AG04450 (cell line): ENCODE measurements around the gene FBLN7. TPM values are rescaled to one million over a fixed set of nuclear protein-coding genes. Genes with fewer than 3 reads are reported as not detected.
"Not testable (repeated sequence)": the region's sequence is repeated elsewhere in the genome, so short reads cannot be mapped to it uniquely, and the experiment has no call there.

ENCODE experiments used
- CTCF ChIA-PET: fragments of 300-600, 350-600 bp; formaldehyde crosslinking; extraction: SDS; loops from one replicate; lab custom pipeline; 2022; ENCODE audit warnings: antibody characterized with exemption, inconsistent platforms; lab: Charles Lee
- POLR2A ChIA-PET: fragments of 350-600 bp; formaldehyde crosslinking; extraction: SDS; loops from one replicate; lab custom pipeline; 2021; ENCODE audit warnings: antibody characterized with exemption, inconsistent platforms; lab: Yijun Ruan, JAX
- DNase-seq: peaks from one replicate; pipeline ENCODE4 v3.0.0-alpha.2; 2011; ENCODE audit warnings: low read depth, low spot score
- H3K27ac ChIP-seq: one replicate; pipeline ENCODE4 v1.5.1; 2012; ENCODE audit warnings: low read depth, low read length, control low read depth
- H3K27me3 ChIP-seq: one replicate; pipeline ENCODE4 v1.6.0; 2012; ENCODE audit warnings: low read length; ENCODE audit not compliant: control insufficient read depth, insufficient read depth
- H3K4me3 ChIP-seq: 2 replicates; pipeline ENCODE4 v1.5.1; 2011; ENCODE audit warnings: mild to moderate bottlenecking, low read depth, low read length, control low read depth
- H3K9me3 ChIP-seq: 2 replicates; pipeline ENCODE4 v1.5.1; 2012; ENCODE audit warnings: low read length; ENCODE audit not compliant: control insufficient read depth, insufficient read depth
- polyA plus RNA-seq: library from polyadenylated mRNA; depleted of rRNA; stranded (reverse); fragments of >200 nt; gene quantifications from 2 replicates; pipeline ENCODE4 v1.2.3, GENCODE V29; 2011
- TF ChIP-seq, protein P1 (sequence below): IDR thresholded peaks from 2 replicates; pipeline ENCODE4 v1.5.1; 2011; ENCODE audit warnings: low read depth, low read length, control low read depth, inconsistent platforms

Gene FBLN7
- polyA plus RNA-seq, 1 experiment: 0.22 TPM

DNA sequence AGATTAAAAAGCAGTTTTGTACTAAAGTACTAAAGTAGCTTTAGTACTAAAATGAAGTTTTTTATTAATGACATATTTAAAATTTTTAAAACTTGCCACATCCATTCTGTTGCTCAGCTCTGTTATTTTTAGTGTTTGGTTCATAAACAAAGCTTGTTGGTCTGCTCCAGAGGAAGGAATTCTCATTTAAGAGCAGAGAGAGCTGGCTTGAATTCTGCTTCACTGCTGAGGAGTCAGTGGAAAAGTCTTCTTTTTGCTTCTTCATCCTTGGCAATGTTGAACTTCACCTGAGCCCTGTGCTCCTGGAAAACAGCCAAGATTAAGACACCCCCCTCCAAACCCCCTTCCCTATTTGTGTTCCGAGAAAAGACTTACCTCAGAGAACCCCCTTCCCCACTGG, 42.5 kb upstream of the FBLN7 start:
- ChIA-PET POLR2A (interaction anchor here (0.6 kb wide), 1 partner anchor 125 kb away, joined by 3 read pairs; no protein-coding TSS in a partner anchor), CTCF (interaction anchor here (1.1 kb wide), 1 partner anchor 26 kb away, joined by 4 read pairs; no protein-coding TSS in a partner anchor)
- Histone ChIP-seq H3K27me3 (no peaks in the 10 kb centered on the region), H3K9me3 (no peaks in the 10 kb centered on the region), H3K27ac (no peak overlapping the region), H3K4me3 (no peak overlapping the region)
- TF ChIP-seq, protein P1, sequence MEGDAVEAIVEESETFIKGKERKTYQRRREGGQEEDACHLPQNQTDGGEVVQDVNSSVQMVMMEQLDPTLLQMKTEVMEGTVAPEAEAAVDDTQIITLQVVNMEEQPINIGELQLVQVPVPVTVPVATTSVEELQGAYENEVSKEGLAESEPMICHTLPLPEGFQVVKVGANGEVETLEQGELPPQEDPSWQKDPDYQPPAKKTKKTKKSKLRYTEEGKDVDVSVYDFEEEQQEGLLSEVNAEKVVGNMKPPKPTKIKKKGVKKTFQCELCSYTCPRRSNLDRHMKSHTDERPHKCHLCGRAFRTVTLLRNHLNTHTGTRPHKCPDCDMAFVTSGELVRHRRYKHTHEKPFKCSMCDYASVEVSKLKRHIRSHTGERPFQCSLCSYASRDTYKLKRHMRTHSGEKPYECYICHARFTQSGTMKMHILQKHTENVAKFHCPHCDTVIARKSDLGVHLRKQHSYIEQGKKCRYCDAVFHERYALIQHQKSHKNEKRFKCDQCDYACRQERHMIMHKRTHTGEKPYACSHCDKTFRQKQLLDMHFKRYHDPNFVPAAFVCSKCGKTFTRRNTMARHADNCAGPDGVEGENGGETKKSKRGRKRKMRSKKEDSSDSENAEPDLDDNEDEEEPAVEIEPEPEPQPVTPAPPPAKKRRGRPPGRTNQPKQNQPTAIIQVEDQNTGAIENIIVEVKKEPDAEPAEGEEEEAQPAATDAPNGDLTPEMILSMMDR: no peak
- no peak for DNase-seq

DNA sequence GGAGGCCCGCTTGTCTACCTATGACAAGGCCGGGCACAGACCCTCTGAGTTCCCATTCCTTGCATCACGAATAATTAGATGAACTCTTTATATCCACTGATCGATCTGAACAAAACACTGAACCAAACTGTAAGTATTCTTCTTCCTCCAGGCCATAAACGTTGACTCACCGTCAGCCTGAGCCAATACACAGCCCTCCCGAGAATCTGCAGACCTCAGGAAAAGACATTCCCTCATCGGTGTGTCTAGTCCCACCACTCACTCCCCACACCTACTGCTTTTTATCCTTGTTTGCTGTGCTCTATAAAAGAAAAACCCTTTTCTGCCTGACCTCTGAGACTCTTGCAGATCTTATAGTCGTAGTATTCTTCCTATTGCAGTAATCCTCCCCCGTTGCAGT, 42.1 kb upstream of the FBLN7 start:
- Histone ChIP-seq H3K27ac (no peak overlapping the region), H3K9me3 (no peaks in the 10 kb centered on the region), H3K4me3 (no peak overlapping the region), H3K27me3 (no peaks in the 10 kb centered on the region)
- ChIA-PET CTCF (interaction anchor here (1.1 kb wide), 1 partner anchor 26 kb away, joined by 4 read pairs; no protein-coding TSS in a partner anchor), POLR2A (interaction anchor here (0.6 kb wide), 1 partner anchor 126 kb away, joined by 3 read pairs; no protein-coding TSS in a partner anchor)
- no peak for DNase-seq
- TF ChIP-seq, protein P1: no peak

DNA sequence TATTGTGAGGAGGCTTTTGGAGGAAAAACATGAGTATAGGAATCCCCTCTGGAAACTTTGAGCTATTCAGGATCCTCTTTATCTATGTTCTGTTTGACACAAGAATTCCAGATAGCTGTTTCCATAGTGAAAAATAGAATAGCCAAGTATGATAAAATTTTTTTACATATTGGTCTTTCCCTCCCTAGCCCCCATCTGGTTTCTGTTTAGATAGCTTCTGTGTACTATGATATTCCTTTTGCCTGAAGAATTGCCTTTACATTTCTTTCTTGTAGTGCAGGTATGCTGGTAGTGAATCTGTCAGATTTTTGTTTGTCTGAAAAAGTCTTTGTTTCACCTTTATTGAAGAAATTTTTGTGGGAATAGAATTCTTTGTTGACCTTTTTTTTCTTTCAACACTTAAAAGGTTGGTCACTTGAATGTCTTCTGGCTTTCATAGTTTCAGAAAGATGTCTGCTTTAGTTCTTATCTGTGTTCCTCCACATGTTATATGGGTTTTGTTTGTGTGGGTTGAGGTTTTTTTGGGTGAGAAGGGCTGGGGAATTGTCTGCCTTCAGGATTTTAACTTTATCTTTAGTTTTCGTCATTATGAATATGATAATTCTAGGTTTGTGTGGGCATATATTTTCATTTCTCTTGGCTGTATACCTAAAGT, 29.9 kb upstream of the FBLN7 start:
- ChIA-PET CTCF (interaction anchor here (0.6 kb wide), 1 partner anchor 131 kb away, joined by 6 read pairs; no protein-coding TSS in a partner anchor), POLR2A (no interaction called here)
- TF ChIP-seq, protein P1: no peak
- Histone ChIP-seq H3K27me3 (no peaks in the 10 kb centered on the region), H3K4me3 (no peak overlapping the region), H3K9me3 (peaks cover 5% of the 10 kb centered on the region; the same call in 1 of the 2 replicates), H3K27ac (no peak overlapping the region)
- DNase-seq: no peak

DNA sequence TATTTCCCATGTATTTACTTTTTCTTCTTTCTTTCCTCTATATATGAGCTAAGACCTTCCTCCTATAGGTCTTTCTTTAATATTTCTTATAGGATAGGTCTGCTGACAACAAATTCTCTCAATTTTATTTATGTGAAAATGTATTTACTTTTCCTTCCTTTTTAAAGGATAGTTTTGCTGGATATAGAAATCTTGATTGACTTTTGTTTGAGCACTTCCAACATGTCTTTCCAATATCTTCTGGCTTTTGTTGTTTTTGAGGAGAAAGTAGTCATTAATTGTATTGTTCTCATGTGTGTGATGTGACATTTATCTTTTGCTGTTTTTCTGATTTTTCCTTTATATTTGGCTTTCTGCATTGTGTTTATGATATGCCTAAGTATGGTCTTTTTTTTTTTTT, 28.9 kb upstream of the FBLN7 start:
- no peak overlapping the region for H3K4me3 ChIP-seq
- H3K27ac ChIP-seq: no peak overlapping the region
- TF ChIP-seq, protein P1: no peak
- H3K9me3 ChIP-seq: peaks cover 5% of the 10 kb centered on the region; the same call in 1 of the 2 replicates
- DNase-seq: no peak
- ChIA-PET CTCF (interaction anchor here (0.6 to 0.7 kb wide), 3 partner anchors 16 to 603 kb away, joined by 3 to 4 read pairs (median 3); no protein-coding TSS in a partner anchor), POLR2A (no interaction called here)
- no peaks in the 10 kb centered on the region for H3K27me3 ChIP-seq

DNA sequence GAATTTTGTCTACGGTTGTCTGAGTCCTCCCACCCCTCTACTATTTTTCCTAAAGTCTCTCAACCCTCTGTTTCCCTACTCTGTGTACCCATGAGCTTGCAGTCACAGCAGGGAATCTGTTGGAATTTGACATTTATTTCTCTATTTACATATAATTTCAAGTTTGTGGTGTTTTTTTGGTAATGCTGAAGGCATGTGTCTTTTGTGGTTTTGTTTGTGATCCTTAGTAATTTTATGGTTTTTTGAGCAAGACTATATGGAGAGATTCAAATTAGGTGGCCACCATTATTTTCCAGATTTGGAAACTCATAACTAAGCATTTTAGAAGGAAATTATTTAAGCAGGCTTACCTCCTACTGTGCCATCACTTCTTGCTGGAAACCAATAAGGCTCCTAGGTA, 27.2 kb upstream of the FBLN7 start:
- H3K9me3 ChIP-seq: peaks cover 5% of the 10 kb centered on the region; the same call in 1 of the 2 replicates
- DNase-seq: no peak
- H3K27ac ChIP-seq: no peak overlapping the region
- TF ChIP-seq, protein P1: no peak
- POLR2A ChIA-PET: no interaction called here
- H3K4me3 ChIP-seq: no peak overlapping the region
- CTCF ChIA-PET: interaction anchor here (0.5 to 1.0 kb wide), 2 partner anchors 11 to 59 kb away, joined by 3 read pairs; no protein-coding TSS in a partner anchor
- H3K27me3 ChIP-seq: no peaks in the 10 kb centered on the region

DNA sequence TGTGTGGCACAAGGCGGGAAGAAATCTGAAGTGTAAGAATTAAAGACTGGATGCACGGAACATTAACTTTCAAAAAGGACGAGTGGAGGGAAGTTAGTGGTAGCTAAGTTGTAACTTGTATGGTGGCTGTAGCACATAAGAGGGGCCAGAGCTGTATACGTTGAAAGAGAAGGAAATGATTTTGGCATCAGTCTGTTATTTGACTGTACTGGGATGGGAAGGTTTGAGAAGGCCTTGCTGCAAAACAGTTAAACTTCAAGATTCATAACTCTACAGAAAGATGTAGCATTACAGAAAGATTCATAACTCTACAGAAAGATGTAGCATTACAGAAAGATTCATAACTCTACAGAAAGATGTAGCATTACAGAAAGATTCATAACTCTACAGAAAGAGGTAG, 24.8 kb upstream of the FBLN7 start:
- CTCF ChIA-PET: interaction anchor here (1.3 kb wide), 1 partner anchor 8 kb away, joined by 4 read pairs; no protein-coding TSS in a partner anchor

More for the DNA sequence above, 24.8 kb upstream of the FBLN7 start:
- DNase-seq, H3K4me3 ChIP-seq, H3K27me3 ChIP-seq, H3K27ac ChIP-seq, H3K9me3 ChIP-seq, POLR2A ChIA-PET: not testable (repeated sequence)
